ENCODE measurements around the gene SCN7A.
"Not testable (repeated sequence)": the region's sequence is repeated elsewhere in the genome, so short reads cannot be mapped to it uniquely, and the experiment has no call there.

Gene SCN7A

DNA sequence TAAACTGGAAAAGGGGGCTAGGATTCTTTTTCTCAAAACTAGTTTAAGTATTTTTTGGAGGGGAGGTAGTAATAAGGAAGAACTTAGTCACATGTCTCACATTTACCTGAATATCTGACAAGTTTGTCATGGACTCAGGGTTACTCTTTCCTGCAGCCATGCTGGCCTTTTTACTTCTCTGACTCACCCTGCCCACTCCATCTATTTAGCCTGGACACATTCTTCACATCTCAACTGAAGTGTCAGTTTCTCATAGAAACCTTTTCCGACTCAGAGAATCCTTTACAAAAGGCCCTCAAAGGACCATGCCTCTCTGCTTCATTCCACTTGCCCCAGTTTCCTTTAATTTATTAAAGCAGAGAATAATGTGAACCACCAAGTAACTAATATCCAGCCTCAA is 42.6 kb downstream of the SCN7A start:
- DNase-seq, result no peak

DNA sequence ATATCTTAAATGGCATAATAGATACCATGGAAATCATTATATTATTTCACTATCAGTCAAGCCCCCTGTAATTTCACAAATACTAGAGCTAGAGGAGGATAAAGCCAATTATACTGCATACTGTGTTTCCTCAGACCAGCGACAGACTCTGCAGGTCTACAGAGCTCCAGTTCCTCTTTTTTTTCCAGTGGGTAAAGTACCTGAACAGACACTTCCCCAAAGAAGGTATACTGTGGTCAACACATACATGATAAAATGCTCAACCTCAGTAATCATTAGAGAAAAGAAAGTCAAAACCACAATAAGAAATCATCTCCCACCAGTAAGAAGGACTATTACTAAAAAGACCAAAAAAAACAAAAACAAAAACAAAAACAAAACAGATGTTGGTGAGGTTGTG is 44.6 kb downstream of the SCN7A start:
- DNase-seq, result no peak

DNA sequence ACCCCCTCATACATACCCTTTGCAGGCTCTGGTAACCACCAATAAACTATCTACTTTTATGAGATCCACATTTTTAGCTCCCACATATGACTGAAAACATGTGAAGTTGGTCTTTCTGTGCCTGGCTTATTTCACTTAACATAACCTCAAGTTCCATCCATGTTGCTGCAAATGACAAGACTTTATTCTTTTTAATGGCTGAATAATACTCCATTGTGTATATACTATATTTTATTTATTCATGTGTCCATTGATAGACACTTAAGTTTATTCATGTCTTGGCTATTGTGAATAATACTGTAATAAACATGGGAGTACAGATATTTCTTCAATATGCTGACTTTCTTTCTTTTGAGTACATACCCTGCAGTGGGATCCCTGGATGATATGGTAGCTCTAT is 45.9 kb downstream of the SCN7A start:
- DNase-seq, result no peak

DNA sequence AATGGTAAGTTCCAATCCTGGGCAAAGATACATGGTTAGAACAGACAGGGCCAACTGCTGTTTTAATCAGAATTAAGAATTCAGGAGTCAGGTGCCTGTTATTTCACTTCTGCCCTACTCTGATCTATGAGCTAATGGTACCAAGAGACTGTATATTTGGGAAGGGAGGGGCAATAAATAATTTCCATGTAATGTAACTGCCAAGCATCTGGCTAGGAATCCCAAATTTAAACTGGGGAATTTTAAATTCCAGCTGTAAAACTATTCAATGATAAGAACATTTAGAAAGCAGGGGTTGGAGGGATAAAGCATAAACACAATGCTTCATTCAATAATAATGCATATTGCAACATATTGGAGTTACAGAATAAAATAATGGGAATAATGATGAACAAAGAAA is 49.7 kb downstream of the SCN7A start:
- DNase-seq, result no peak

DNA sequence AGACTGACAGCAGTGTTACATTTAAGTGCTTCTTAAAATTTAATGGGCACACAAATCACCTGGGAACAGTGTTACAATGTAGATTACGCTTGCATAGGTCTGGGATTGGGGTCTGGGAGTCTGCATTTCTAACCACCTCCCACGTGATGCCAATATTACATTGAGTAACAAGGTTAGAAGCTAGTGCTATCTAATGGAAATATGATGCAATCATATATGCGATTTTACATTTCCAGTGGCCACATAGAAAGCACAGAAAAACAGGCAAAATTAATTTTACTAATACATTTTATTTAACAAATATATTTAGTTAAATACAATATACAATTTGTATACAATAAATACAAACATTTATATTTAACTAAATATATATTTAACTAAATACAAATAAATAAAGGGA is 53.7 kb downstream of the SCN7A start:
- no peak for DNase-seq

DNA sequence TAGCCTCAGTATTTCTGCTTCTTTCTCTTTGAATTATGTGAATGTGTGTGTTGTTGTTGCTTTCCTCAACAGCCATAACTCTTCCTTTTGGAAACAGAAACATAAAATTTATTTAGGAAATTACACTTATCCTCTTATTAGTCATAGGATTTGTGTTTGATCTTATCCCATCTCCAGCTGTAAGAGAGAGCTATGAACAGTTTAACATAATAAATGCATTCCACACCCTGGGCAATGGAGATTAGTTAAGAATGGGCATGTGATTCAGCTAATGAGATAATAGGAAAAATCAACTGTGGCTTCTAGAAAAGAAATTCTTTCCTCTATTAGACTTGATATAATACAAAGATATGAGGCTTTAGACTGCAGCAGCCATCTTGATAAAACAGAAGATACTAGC is 55.0 kb downstream of the SCN7A start:
- DNase-seq, result no peak

DNA sequence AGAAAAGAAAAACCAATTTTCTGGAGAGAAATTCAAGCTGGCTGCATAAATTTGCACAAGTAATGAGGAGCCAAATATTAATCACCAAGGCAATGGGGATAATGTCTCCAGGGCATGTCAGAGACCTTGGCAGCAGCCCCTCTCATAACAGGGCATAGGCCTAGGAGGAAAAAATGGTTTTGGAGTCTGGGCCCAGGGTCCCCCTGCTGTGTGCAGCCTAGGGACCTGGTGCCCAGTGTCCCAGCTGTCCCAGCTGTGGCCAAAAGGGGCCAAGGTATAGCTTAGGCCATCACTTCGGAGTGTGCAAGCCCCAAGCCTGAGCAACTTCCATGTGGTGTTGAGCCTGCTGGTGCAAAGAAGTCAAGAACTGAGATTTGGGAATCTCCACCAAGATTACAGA is 57.1 kb downstream of the SCN7A start:
- DNase-seq, result no peak

DNA sequence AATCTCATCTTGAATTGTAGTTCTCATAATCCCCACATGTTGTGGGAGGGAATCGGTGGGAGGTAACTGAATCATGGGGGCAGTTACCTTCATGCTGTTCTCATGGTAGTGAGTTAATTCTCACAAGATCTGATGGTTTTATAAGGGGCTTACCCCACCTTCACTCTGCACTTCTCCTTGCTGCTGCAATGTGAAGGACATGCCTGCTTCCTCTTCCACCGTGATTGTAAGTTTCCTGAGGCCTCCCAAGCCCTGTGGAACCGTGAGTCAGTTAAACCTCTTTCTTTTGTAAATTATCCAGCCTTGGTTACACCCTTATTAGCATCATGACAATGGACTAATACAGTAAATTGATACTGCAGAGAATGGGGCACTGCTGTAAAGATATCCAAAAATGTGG is 57.9 kb downstream of the SCN7A start:
- DNase-seq, result no peak

DNA sequence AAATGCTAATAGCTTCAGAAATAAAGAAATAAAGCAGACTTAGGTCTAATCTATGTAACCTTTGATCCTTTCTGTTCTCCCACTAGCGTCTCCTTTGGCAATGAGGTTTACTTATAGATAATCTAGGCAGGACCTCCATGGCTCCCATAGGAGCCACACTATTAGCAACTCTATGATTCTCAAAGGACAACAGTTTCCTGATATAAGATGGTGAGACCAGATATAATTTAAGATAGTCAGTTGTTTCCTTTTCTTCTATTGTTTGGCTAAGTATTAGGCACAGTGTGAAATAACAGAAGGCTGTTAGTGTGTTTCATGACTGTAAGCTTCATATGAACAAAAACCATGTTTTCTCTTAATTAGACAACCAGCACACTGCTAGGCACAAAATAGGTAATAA is 59.6 kb downstream of the SCN7A start:
- no peak for DNase-seq

DNA sequence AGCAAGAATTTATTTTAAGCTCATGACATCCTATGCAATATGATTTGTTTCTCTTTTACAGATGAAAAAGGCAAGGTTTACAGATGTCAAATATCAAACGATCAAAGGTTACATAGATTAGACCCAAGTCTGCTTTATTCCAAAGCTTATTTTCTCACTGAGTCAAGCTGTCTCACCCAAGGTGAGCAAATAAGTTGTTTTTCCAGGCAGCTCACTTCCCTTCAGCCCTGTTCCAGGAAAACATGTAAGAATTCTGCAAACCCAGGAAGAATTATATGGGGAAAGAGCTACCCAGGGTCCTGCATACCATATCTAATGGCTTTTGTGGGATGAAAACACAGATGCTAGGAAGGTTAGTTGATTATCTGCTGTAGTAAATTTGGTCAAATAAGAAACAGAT is 60.6 kb downstream of the SCN7A start:
- DNase-seq, result no peak

DNA sequence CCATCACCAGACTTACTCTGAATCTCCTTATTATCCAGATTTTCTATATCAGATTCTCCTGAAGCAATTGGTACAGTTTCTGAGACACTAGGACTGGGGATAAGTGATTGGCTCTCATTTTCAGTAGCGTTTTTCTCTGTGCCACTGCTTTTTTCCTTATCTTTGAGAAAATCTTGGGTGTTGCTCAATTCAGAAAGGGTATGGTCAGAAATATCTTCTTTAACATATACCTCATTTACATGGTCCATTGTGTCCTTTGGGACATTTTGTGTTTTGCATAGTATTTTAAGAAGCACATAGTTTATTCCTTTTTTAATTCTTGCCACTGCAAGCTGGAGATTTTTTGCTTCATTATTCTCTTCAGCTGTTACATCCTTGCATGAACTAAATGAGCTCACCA is 61.7 kb downstream of the SCN7A start:
- no peak for DNase-seq

DNA sequence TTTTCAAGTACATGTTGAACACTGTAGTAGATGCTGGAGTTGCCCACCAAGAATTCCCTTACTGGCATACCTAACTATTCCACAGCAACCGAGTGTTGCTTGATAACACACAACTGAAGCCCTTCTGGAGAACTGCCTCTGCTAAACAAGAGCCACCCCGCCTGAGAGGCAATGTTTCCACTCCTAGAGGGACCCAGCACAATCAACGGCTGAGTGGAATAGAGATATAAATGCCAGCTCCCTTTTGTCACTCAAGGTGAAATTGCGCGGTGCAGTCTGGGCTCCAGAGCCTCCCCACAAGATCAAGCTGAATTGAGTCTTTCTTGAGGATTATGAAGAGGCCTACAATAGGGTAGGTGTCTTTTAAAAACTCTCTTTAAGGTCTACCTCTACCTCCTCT is 69.2 kb downstream of the SCN7A start:
- no peak for DNase-seq

DNA sequence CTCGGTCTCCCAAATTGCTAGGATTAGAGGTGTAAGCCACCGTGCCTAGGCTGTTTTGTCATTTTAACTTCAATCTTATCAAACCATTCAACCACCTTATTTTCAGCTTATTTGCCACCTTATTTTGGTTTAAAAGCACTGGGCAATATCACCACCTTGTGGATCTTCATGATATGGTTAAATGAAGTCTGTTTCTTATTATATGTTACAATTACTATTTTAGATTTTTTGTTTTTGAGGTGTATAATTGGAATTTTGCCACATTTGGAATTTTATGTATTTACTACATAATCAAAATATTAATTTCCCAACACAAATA is 74.5 kb downstream of the SCN7A start:
- DNase-seq, result no peak

DNA sequence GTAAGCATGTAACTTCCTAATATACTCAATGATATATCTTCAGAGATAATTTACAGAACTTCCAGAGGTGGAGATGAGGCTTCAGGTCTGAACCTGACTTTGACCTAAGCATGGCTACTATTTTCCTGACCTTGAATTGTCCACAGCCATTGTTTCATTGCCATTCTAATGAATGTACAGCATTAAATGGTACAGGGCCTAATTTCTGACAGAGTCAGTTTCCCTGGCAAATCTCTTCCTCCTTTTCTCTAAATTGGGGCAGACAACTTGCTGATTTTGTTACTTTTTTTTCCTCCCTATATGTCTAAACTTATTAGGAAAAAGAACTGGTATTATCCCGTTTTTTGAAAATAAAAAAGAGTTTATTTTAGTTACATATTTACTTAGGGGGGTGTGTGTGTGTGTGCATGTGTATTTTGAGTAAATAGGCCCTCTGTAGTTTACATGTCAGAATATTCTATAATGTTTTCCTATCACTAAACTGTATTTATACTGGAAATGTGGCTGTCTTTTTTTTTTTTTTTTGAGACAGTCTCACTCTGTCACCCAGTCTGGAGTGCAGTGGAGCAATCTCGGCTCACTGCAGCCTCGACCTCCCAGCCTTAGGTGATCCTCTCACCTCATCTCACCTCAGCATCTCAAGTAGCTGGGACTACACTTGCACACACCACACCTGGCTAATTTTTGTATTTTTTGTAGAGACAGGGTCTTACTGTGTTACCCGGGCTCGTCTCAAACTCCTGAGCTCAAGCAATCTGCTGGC is 75.0 kb downstream of the SCN7A start:
- DNase-seq, result no peak

DNA sequence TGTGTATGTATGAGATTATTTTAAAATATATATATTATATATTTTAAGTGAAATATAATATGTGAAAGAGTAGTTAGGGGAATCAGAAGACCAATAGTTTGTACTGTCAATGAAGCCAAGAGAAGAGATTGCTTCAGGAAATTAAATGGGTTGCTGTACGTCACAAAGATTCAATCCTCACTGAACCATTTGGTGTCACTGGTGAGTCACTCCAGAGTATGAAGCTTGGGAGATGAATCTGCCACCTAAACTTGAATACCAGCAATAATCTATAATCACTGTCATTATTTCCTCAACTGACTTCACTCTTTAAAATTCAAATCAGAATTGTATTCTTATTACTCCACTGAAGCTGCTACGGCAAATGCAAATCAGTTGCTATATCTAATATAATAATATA is 76.4 kb downstream of the SCN7A start:
- DNase-seq, result no peak

DNA sequence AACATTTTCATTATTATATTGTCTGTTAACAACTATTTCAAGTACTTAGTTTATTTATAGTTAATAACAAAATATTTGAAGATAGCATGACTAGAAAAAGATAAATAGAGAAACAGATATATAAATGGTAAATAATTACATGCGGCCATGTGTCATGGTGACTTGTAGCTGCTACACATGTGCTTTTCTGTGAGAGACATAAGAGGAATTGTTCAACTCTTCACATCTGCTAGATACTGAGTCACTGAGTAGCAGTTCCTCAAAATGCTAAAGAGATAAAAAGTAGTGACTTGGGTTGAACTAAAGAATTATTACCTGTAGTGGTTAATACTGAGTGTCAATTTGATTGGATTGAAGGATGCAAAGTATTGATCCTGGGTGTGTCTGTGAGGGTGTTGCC is 80.8 kb downstream of the SCN7A start:
- no peak for DNase-seq

DNA sequence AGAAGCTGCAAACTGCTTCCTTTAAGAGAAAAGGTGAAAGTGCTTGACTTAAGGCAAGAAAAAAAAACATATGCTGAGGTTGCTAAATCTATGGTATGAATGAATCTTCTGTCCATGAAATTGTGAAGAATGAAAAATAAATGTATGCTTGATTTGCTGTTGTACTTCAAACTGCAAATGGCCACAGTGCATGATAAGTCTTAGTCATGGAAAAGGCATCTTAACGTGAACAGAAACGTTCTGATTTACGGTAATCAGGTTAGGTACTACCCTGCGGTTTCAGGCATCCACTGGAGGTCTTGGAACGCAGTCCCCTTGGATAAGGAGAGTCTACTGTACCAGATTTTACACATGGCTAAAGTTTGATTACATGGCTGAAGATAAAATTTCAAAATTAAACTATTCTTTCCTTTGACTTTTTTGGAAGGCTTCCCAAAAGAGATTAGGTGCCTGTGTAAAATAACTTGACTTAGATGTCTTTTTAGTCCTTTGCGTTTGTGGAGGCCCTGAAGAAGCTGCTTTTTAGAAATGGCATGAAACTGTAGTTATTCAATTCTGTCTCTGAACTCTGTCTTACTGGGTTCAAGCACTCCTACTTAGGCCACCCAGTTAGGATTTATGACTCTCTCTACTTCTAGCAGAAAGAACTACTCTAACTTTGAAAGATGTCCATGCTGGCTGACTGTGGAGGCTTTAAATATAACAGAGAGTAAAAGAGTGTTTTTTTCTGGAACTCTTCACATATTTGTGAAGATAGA is 82.4 kb downstream of the SCN7A start:
- DNase-seq, result no peak

DNA sequence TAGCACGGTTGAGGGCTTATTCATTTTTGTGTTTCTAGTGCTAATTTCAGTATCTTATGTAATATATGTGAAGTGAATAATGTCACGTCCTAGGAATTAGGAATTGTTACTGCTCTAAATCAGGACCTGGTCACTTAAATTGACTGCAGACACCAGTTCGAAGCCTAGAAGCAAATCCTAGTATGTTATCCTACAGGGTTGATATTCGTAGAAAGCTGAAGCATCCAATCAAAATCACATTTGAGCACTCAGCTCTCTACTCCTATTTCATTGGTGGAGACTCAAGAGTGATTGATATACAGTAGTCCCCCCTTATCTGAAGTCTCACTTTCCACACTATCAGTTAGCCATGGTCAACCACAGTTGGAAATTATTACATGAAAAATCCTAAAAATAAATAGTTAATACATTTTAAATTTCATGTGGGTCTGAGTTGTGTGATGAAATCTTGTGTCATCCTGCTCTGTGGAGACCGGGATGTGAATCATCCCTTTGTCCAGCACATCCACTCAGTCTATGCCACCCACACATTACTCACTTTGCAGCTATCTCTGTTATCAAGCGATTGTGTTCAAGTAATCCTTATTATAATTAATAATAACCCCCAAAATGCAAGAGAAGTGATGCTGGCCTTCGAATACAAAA is 83.1 kb downstream of the SCN7A start:
- no peak for DNase-seq

DNA sequence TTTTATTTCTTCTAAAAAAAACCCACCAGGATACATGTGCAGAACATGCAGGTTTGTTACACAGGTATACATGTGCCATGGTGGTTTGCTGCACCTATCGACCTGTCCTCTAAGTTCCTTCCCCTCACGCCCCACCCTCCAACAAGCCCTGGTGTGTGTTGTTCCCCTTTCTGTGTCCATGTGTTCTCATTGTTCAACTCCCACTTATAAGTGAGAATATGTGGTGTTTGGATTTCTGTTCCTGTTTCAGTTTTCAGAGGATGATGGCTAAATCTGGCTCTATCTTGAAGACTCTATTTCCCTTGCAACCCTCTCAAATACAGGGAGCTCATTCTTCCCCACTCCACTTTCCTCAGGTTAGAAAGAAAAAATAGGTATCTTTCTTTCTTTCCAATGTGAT is 86.3 kb downstream of the SCN7A start:
- DNase-seq, result not testable (repeated sequence)

DNA sequence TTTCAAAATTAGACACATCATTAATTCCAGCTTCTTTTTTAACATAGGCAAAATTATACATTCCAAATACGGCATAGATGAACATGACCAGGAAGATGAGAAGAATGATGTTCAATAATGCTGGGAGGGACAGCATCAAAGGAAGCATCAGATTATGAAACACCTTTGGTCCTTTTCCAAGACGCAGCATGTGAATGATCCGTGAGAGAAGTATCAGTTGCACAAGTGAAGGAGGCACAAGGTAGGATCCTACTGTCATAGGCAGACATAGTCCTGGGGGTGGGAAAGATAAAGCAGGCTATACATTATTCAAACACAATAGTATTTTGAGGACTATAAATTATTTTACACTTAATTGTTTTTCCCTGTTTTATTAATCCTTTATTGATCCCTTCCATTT is 87.7 kb downstream of the SCN7A start:
- no peak for DNase-seq

DNA sequence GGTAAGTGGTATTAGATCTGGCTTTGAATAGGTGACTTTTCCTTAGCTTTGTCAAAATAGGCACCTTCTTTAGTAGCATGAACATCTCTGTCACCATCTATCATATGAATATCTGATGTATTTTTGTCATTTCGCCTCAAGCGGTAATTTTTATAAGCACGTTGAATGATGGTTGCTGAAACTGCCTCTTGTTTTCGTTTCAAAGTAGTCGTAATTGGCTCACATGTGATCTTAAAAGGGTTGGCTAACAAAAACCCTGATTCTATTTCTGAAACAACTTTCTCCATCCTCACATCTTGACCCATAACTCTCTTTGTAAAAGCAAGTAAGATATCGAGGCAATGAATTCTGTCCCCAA is 88.5 kb downstream of the SCN7A start:
- DNase-seq, result no peak

DNA sequence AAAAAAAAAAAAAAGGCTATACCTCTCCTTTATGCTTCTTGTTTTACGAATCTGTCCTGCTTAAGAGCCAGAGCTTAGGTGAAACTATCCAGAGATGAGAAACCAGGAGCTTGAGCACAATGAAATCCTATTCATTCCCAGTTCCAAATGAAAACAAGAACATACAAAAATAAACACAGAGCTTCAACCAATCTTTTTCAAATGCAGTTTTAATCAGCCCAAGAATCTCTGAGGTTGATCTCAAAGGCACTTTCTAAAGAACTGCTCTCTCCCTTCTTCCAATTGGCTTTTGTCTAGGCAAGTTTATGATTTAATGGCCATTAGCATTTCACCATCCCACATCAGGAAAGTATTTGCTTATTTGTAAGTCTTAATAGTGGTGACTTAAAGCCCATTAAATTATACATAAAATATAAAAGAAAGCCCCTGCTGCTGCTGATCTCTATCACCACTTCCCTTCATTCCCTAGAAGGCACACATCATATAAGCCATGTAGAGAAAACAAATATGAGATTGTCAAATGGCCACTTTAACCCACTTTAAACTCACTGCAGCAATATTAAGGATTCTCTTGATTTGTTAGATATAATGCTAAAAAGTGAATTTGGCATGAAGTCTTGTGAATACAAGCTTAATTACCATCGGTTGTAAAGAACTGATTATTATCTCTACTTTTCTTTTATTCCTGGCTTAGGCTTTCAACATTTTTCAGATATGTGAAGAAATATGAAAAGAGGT is 89.0 kb downstream of the SCN7A start:
- no peak for DNase-seq

DNA sequence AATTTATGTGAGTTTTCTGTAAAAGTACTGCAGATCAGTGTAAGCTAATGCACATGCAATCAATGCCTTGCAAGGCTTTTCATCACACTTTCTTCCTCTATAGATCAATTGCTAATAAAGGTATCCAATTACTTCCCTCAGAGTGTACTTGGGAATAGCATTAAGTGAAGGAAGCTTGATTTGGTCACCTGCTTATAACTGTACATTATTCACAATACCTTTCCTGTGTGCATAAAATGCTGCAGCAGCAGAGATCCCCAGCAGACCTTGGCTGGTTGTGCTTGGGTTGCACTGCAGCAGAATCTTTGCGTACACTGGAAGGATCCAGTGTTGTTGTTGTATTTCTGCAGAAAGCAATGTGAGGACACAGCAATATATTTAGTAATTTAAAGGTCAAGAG is 99.8 kb downstream of the SCN7A start:
- no peak for DNase-seq

DNA sequence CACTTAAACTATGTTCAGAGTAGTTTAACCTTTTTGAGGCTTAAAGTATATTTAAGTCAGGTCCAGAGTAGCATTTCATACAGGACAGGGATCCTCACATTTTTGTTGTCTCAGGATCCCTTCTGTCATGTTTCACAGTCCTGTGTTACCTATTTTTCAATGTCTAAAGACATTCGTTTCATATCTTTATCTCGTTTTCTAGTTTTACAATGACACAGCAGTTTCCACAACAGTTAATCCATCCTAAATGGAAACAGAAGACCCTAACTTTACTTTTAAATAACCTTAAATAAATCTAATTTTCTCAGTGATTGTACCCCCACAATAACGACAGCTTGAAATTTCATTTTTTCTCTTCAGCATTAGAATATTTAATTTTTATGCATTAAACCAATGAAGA is 101.0 kb downstream of the SCN7A start:
- no peak for DNase-seq

Measured in bone marrow (tissue), 2 donors.